Neural cell (in vitro differentiated cells): Measurements from ENCODE around the gene UBAP2. TPM values are rescaled to one million over a fixed set of nuclear protein-coding genes. Genes with fewer than 3 reads are reported as not detected.

Source experiments
- H2AFZ ChIP-seq: fragments of 200-600, 300-800 bp; sonication (generic), shearing (Covaris generic); 2 replicates; pipeline ENCODE4 v1.6.0; 2014; ENCODE audit warnings: low read depth, mild to moderate bottlenecking, antibody characterized with exemption, low read length, moderate library complexity
- H3F3A ChIP-seq: fragments of 200-600 bp; shearing (Covaris generic); 2 replicates; pipeline ENCODE4 v1.6.1; 2016; ENCODE audit warnings: mild to moderate bottlenecking, moderate library complexity, mixed read lengths, antibody characterized with exemption, low read length; ENCODE audit not compliant: insufficient read depth, poor library complexity, severe bottlenecking
- H3K27ac ChIP-seq: fragments of 200-600, 300-800 bp; sonication (generic), shearing (Covaris generic); 2 replicates; pipeline ENCODE4 v1.5.1; 2014; ENCODE audit warnings: mild to moderate bottlenecking, low read length, moderate library complexity
- H3K27me3 ChIP-seq: fragments of 300-800, 200-600 bp; sonication (generic), shearing (Covaris generic); 2 replicates; pipeline ENCODE4 v1.6.0; 2014; ENCODE audit warnings: mild to moderate bottlenecking, low read depth, low read length, moderate library complexity; ENCODE audit not compliant: insufficient read depth
- H3K36me3 ChIP-seq: fragments of 300-800, 200-600 bp; sonication (generic), shearing (Covaris generic); 2 replicates; pipeline ENCODE4 v1.5.1; 2014; ENCODE audit warnings: mild to moderate bottlenecking, antibody characterized with exemption, low read length, moderate library complexity; ENCODE audit not compliant: insufficient read depth
- H3K4me2 ChIP-seq: fragments of 300-800, 200-600 bp; sonication (generic), shearing (Covaris generic); 2 replicates; pipeline ENCODE4 v1.6.0; 2014; ENCODE audit warnings: mild to moderate bottlenecking, low read length
- H3K4me3 ChIP-seq: fragments of 300-800, 200-600 bp; sonication (generic), shearing (Covaris generic); 2 replicates; pipeline ENCODE4 v1.5.1; 2014; ENCODE audit warnings: mild to moderate bottlenecking, low read length, moderate library complexity
- H3K79me2 ChIP-seq: fragments of 200-600 bp; shearing (Covaris generic); replicated peaks from 2 replicates; pipeline ENCODE4 v1.6.0; 2014; ENCODE audit warnings: mild to moderate bottlenecking, low read length, moderate library complexity; ENCODE audit not compliant: insufficient read depth
- H3K9ac ChIP-seq: fragments of 300-800, 200-600 bp; sonication (generic), shearing (Covaris generic); 2 replicates; pipeline ENCODE4 v1.6.1; 2016; ENCODE audit warnings: mild to moderate bottlenecking, low read length, mixed read lengths
- H3K9me2 ChIP-seq: fragments of 200-600 bp; shearing (Covaris generic); 2 replicates; pipeline ENCODE4 v1.6.1; 2016; ENCODE audit warnings: mild to moderate bottlenecking, low read length, mixed read lengths; ENCODE audit not compliant: insufficient read depth
- H3K9me3 ChIP-seq: fragments of 200-600, 300-800 bp; sonication (generic), shearing (Covaris generic); 2 replicates; pipeline ENCODE4 v1.6.1; 2016; ENCODE audit warnings: mild to moderate bottlenecking, mixed run types, low read length, moderate library complexity, mixed read lengths
- H4K20me1 ChIP-seq: fragments of 200-600 bp; shearing (Covaris generic); 2 replicates; pipeline ENCODE4 v1.6.1; 2016; ENCODE audit warnings: mild to moderate bottlenecking, mixed run types; ENCODE audit not compliant: insufficient read depth
- EP300 ChIP-seq: fragments of 450-650 bp; conservative IDR thresholded peaks from 2 replicates; pipeline ENCODE4 v1.6.1; 2014; ENCODE audit warnings: antibody characterized with exemption, mild to moderate bottlenecking, moderate library complexity; ENCODE audit not compliant: poor library complexity, severe bottlenecking
- EZH2 ChIP-seq: fragments of 200-600, 300-800 bp; shearing (Covaris generic), sonication (generic); IDR thresholded peaks from 2 replicates; pipeline ENCODE4 v1.6.1; 2014; ENCODE audit warnings: antibody characterized with exemption, low read length, borderline replicate concordance, mild to moderate bottlenecking; ENCODE audit not compliant: insufficient read depth, poor library complexity, severe bottlenecking
- MXI1 ChIP-seq: fragments of 450-650 bp; conservative IDR thresholded peaks from 2 replicates; pipeline ENCODE4 v1.6.1; 2014; ENCODE audit warnings: antibody characterized with exemption, mild to moderate bottlenecking; ENCODE audit not compliant: poor library complexity, severe bottlenecking
- POLR2AphosphoS5 ChIP-seq: IDR thresholded peaks from 2 replicates; pipeline ENCODE4 v1.6.1; 2012
- RAD21 ChIP-seq: fragments of 450-650 bp; conservative IDR thresholded peaks from 2 replicates; pipeline ENCODE4 v1.6.1; 2014; ENCODE audit warnings: antibody characterized with exemption, mild to moderate bottlenecking, moderate library complexity
- SMC3 ChIP-seq: fragments of 450-650 bp; conservative IDR thresholded peaks from 2 replicates; pipeline ENCODE4 v1.6.1; 2014; ENCODE audit warnings: antibody characterized with exemption, mild to moderate bottlenecking, moderate library complexity; ENCODE audit not compliant: poor library complexity
- TAF1 ChIP-seq: IDR thresholded peaks from 2 replicates; pipeline ENCODE4 v1.6.1; 2012; ENCODE audit warnings: low read depth
- polyA plus RNA-seq: library from polyadenylated mRNA; depleted of rRNA; stranded (reverse); fragments of >200 nt; gene quantifications from 2 replicates; pipeline ENCODE4 v1.2.3, GENCODE V29; 2014
- TF ChIP-seq, protein P1 (sequence below): fragments of 450-650 bp; IDR thresholded peaks from 2 replicates; pipeline ENCODE4 v1.5.1; 2014; ENCODE audit warnings: antibody characterized with exemption, mild to moderate bottlenecking, moderate library complexity; ENCODE audit not compliant: poor library complexity, severe bottlenecking
- TF ChIP-seq, protein P2 (sequence below): IDR thresholded peaks from 2 replicates; pipeline ENCODE4 v1.6.1; 2012; ENCODE audit warnings: borderline replicate concordance

The UBAP2 gene
- polyA plus RNA-seq, 1 donor from 2014 or later = 9.2 TPM

DNA sequence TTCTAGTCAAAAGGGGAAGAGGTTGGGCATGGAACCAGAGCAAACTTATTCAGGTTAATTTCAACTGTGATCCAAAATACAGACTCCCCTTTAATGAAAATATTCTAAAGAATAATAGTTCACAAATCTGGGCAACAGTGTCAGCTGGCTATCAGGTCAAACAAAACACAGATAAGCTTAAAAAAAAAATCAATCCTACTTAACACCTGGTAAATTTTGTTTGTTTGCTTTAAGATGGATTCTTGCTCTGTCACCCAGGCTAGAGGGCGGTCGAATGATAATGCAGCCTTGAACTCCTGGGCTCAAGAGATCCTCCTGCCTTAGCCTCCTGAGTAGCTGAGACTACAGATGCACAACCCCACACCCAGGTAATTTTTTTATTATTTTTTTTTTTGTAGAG, 89.0 kb downstream of the UBAP2 start:
- H3K9me2 ChIP-seq = no peaks in the 10 kb centered on the region

DNA sequence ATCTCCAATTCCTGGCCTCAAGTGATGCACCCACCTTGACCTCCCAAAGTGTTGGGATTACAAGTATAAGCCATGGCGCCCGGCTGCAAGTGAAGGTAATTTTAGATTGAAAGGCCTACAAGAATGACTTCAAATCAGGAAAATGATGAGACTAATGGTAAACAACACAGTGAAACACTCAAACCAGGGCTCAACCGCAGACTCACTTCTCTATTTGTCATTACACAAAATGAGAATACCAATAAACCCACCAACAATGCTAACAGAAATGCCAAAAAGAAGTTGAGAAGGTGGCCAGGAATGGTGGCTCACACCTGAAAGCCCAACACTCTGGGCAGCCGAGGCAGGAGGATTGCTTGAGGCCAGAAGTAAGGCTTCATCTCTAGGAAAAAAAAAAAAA, 92.1 kb downstream of the UBAP2 start:
- no peaks in the 10 kb centered on the region for H4K20me1 ChIP-seq
- H3K79me2 ChIP-seq = no peaks in the 10 kb centered on the region
- no peak overlapping the region for H3K4me3 ChIP-seq
- no peaks in the 10 kb centered on the region for H3F3A ChIP-seq
- H3K9me3 ChIP-seq = no peaks in the 10 kb centered on the region
- TF ChIP-seq MXI1 = no peak
- no peak for TF ChIP-seq SMC3
- no peak for TF ChIP-seq EZH2
- TF ChIP-seq TAF1 = no peak
- TF ChIP-seq POLR2AphosphoS5 = no peak
- TF ChIP-seq EP300 = no peak
- TF ChIP-seq, protein P1, sequence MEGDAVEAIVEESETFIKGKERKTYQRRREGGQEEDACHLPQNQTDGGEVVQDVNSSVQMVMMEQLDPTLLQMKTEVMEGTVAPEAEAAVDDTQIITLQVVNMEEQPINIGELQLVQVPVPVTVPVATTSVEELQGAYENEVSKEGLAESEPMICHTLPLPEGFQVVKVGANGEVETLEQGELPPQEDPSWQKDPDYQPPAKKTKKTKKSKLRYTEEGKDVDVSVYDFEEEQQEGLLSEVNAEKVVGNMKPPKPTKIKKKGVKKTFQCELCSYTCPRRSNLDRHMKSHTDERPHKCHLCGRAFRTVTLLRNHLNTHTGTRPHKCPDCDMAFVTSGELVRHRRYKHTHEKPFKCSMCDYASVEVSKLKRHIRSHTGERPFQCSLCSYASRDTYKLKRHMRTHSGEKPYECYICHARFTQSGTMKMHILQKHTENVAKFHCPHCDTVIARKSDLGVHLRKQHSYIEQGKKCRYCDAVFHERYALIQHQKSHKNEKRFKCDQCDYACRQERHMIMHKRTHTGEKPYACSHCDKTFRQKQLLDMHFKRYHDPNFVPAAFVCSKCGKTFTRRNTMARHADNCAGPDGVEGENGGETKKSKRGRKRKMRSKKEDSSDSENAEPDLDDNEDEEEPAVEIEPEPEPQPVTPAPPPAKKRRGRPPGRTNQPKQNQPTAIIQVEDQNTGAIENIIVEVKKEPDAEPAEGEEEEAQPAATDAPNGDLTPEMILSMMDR = no peak
- TF ChIP-seq, protein P2, sequence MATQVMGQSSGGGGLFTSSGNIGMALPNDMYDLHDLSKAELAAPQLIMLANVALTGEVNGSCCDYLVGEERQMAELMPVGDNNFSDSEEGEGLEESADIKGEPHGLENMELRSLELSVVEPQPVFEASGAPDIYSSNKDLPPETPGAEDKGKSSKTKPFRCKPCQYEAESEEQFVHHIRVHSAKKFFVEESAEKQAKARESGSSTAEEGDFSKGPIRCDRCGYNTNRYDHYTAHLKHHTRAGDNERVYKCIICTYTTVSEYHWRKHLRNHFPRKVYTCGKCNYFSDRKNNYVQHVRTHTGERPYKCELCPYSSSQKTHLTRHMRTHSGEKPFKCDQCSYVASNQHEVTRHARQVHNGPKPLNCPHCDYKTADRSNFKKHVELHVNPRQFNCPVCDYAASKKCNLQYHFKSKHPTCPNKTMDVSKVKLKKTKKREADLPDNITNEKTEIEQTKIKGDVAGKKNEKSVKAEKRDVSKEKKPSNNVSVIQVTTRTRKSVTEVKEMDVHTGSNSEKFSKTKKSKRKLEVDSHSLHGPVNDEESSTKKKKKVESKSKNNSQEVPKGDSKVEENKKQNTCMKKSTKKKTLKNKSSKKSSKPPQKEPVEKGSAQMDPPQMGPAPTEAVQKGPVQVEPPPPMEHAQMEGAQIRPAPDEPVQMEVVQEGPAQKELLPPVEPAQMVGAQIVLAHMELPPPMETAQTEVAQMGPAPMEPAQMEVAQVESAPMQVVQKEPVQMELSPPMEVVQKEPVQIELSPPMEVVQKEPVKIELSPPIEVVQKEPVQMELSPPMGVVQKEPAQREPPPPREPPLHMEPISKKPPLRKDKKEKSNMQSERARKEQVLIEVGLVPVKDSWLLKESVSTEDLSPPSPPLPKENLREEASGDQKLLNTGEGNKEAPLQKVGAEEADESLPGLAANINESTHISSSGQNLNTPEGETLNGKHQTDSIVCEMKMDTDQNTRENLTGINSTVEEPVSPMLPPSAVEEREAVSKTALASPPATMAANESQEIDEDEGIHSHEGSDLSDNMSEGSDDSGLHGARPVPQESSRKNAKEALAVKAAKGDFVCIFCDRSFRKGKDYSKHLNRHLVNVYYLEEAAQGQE = no peak
- TF ChIP-seq RAD21 = no peak
- no peak overlapping the region for H3K9ac ChIP-seq
- H3K4me2 ChIP-seq = no peak overlapping the region
- no peaks in the 10 kb centered on the region for H3K9me2 ChIP-seq
- no peak overlapping the region for H3K27ac ChIP-seq
- no peaks in the 10 kb centered on the region for H3K27me3 ChIP-seq
- no peak overlapping the region for H2AFZ ChIP-seq
- H3K36me3 ChIP-seq = peaks cover 5% of the 10 kb centered on the region

More for the DNA sequence above, 89.0 kb downstream of the UBAP2 start:
- no peak overlapping the region for H3K9ac ChIP-seq
- no peaks in the 10 kb centered on the region for H3F3A ChIP-seq
- H4K20me1 ChIP-seq = no peaks in the 10 kb centered on the region
- H3K79me2 ChIP-seq = no peaks in the 10 kb centered on the region
- no peak overlapping the region for H2AFZ ChIP-seq
- no peak overlapping the region for H3K4me3 ChIP-seq
- no peak overlapping the region for H3K27ac ChIP-seq
- H3K9me3 ChIP-seq = no peaks in the 10 kb centered on the region
- H3K4me2 ChIP-seq = no peak overlapping the region
- H3K27me3 ChIP-seq = no peaks in the 10 kb centered on the region
- no peaks in the 10 kb centered on the region for H3K36me3 ChIP-seq
- TF ChIP-seq, protein P1 = no peak
- TF ChIP-seq POLR2AphosphoS5 (no peak), EZH2 (no peak), RAD21 (no peak), TAF1 (no peak), EP300 (no peak)
- TF ChIP-seq, protein P2 = no peak
